Mucosa of descending colon (tissue), 3 donors: ENCODE results near the gene DERA. TPM values are rescaled to one million over a fixed set of nuclear protein-coding genes. Genes with fewer than 3 reads are reported as not detected.

ENCODE experiments used
- ATAC-seq: fragments of 200-7000 bp; cut with Tn5 transposase; one replicate; pipeline ENCODE4 v1.9.1; 2020; ENCODE audit warnings: mild to moderate bottlenecking, moderate library complexity
- DNase-seq, 3 donors: peaks; one replicate each; pipeline ENCODE4 v3.0.0-alpha.2; 2020
- H3K36me3 ChIP-seq: fragments of 200-600 bp; one replicate; pipeline ENCODE4 v1.8.0; 2021; ENCODE audit warnings: low read depth, mild to moderate bottlenecking
- H3K4me1 ChIP-seq: fragments of 200-600 bp; one replicate; pipeline ENCODE4 v1.8.0; 2021; ENCODE audit warnings: low read depth, mild to moderate bottlenecking
- H3K4me3 ChIP-seq: fragments of 200-600 bp; one replicate; pipeline ENCODE4 v1.8.0; 2021; ENCODE audit warnings: mild to moderate bottlenecking
- H3K9me3 ChIP-seq: fragments of 200-600 bp; one replicate; pipeline ENCODE4 v1.8.0; 2021; ENCODE audit warnings: mild to moderate bottlenecking
- intact Hi-C, 2 donors: fragments of 100-400 bp; cut with DNase I in 1 of 2; cut with micrococcal nuclease in 1 of 2; formaldehyde crosslinking; loops; one replicate each; pipeline versions ENCODE4 v1.11.0 to v1.11.1; 2022; cut with DNase I, micrococcal nuclease
- total RNA-seq, 3 donors: library from RNA; stranded (reverse); fragmentation: NEBNext Ultra II Directional in 2 of 3; extraction: Animal tissue kit (Norgen Biotek cat#: 25700) in 2 of 3; gene quantifications; one replicate each; pipeline versions ENCODE4 v1.2.1 to v1.2.4, GENCODE V29; 2021 to 2023
- TF ChIP-seq, protein P1 (sequence below): fragments of 200-600 bp; IDR thresholded peaks from one replicate; pipeline ENCODE4 v1.8.0; 2022; ENCODE audit warnings: antibody characterized with exemption, mild to moderate bottlenecking
- donor health status: DM: no; HTN: no; CAD: no; lungs with moderate emphysema.
- donor health status: DM: no; HTN: no; CAD: no.
- donor health status: DM: no; HTN: yes; CAD: no.

DERA gene
- total RNA-seq, 3 donors from 2014 or later, result 53.1 to 77.3 (median 74.3) TPM

DNA sequence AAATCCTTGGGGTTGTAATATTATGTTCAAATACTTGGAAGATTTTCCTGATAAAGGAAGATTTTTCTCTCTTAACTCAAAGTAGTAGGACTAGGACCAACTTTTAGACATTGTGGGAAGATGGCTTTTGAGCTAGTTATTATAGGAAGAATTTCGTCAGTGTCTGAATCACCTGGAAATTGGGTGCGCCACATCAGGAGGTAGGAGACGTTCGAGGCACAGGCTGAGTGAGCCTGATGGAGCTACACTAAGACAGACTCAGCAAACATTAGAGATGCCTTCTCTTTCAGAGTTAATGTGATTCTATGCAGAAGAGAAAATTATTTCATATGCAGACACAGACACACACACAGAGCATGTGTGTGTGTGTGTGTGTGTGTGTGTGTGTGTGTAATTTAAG is 84.7 kb downstream of the DERA start:
- no peaks in the 10 kb centered on the region for H3K9me3 ChIP-seq
- no peaks in the 10 kb centered on the region for H3K36me3 ChIP-seq
- peaks cover 14% of the 10 kb centered on the region for H3K4me1 ChIP-seq
- DNase-seq (no peak), ATAC-seq (no peak)
- H3K4me3 ChIP-seq, result no peak overlapping the region
- TF ChIP-seq, protein P1, sequence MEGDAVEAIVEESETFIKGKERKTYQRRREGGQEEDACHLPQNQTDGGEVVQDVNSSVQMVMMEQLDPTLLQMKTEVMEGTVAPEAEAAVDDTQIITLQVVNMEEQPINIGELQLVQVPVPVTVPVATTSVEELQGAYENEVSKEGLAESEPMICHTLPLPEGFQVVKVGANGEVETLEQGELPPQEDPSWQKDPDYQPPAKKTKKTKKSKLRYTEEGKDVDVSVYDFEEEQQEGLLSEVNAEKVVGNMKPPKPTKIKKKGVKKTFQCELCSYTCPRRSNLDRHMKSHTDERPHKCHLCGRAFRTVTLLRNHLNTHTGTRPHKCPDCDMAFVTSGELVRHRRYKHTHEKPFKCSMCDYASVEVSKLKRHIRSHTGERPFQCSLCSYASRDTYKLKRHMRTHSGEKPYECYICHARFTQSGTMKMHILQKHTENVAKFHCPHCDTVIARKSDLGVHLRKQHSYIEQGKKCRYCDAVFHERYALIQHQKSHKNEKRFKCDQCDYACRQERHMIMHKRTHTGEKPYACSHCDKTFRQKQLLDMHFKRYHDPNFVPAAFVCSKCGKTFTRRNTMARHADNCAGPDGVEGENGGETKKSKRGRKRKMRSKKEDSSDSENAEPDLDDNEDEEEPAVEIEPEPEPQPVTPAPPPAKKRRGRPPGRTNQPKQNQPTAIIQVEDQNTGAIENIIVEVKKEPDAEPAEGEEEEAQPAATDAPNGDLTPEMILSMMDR, result no peak
- intact Hi-C loops, result no loop called here

DNA sequence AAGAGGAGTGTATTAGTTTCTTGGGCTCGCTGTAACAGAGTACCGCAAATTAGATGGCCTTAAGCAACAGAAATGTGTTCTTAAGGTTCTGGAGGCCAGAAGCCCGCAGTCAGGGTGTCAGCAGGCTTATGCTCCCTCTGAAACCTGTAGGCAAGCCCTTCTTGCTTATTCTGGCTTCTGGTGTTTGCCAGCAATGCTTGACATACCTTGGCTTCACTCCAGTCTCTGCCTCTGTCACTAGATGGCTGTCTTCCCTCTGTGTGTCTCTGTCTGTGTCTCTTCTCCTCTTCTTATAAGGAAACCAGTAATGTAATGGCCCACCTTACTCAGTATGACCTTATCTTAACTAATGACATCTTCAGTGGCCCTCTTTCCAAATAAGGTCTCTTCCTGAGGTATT is 85.1 kb downstream of the DERA start:
- Histone ChIP-seq H3K36me3 (no peaks in the 10 kb centered on the region), H3K9me3 (no peaks in the 10 kb centered on the region), H3K4me1 (peaks cover 14% of the 10 kb centered on the region), H3K4me3 (no peak overlapping the region)
- TF ChIP-seq, protein P1, result no peak
- intact Hi-C loops, result no loop called here
- peak in 1 of 3 donors; percentile 58 for DNase-seq
- ATAC-seq, result peak; percentile 80

DNA sequence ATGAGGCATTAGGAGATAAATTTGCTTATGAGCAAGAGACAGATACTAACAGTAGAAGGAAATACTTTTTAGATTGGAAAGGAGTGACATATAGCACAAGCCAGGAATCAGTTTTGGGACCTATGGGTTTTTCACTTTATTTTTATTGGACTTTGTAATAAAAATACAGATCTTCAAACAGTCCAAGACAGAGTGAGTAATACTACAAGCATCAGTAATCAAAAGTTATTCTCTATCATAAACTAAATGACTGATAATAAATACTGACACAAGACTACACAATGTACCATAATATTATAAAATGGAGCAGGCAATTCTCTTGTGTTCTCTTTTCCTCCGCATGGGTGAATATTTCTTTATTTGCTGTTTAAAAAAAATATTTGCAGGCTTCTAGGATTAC is 85.8 kb downstream of the DERA start:
- Histone ChIP-seq H3K4me3 (no peak overlapping the region), H3K4me1 (peaks cover 14% of the 10 kb centered on the region), H3K36me3 (no peaks in the 10 kb centered on the region), H3K9me3 (no peaks in the 10 kb centered on the region)
- intact Hi-C loops, result no loop called here
- ATAC-seq (peak; percentile 89), DNase-seq (no peak)
- TF ChIP-seq, protein P1, result no peak

GRCh38 chr12:15997910-15998309 is 86.8 kb downstream of the DERA start:
- H3K9me3 ChIP-seq, result no peaks in the 10 kb centered on the region
- intact Hi-C loops, result no loop called here
- no peaks in the 10 kb centered on the region for H3K36me3 ChIP-seq
- no peak for ATAC-seq
- no peak for DNase-seq
- no peak overlapping the region for H3K4me3 ChIP-seq
- peaks cover 14% of the 10 kb centered on the region for H3K4me1 ChIP-seq
- TF ChIP-seq, protein P1, result no peak

- Histone ChIP-seq H3K4me3 (no peak overlapping the region), H3K9me3 (no peaks in the 10 kb centered on the region), H3K4me1 (no peaks in the 10 kb centered on the region), H3K36me3 (no peaks in the 10 kb centered on the region)
- ATAC-seq (no peak), DNase-seq (no peak)
- intact Hi-C loops, result no loop called here
- TF ChIP-seq, protein P1, result no peak
These were observed 91.7 kb downstream of the DERA start for GRCh38 chr12:16002880-16003279.

DNA sequence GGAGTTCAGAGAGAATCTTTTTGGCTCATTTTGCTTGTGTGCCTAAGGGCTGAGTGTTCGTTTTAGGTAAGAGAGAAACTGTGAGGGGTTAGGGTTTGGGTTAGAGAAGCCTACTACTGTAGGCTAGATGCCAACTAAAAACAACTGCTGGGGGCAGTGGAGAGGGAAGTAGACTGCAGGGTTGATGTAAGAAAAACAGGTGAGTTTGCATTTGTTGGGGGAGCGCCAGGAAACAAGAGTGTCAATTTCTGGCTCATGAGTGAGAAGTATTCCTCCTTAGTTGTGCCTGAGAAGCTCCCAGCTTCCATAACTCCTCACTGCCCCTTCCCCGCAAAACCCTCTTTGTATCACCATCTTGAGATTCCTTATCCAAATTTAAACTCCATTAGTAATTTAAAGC is 92.3 kb downstream of the DERA start:
- Histone ChIP-seq H3K4me3 (no peak overlapping the region), H3K9me3 (no peaks in the 10 kb centered on the region), H3K4me1 (no peaks in the 10 kb centered on the region), H3K36me3 (no peaks in the 10 kb centered on the region)
- ATAC-seq (no peak), DNase-seq (no peak)
- TF ChIP-seq, protein P1, result no peak
- intact Hi-C loops, result no loop called here
